Activated CD4-positive, alpha-beta T cell treated with anti-CD3 and anti-CD28 coated beads, Interleukin-2, amount 50 U/mL, for 1 hour (primary cell): ENCODE data around the gene LRRC31.

ENCODE experiments used
- DNase-seq: peaks from one replicate; pipeline ENCODE4 v3.0.0-alpha.2; 2020

Gene LRRC31

GRCh38 chr3:169812332-169813235 is 57.2 kb downstream of the LRRC31 start, which contains the start of the genes LRRC34 and LRRIQ4:
Gene LRRC34 (minus strand): TSS chr3:169812904. CDS start chr3:169812548, 356 bp downstream.
Gene LRRIQ4 (plus strand): TSS chr3:169812870. CDS start chr3:169821922, 9,052 bp downstream.
- DNase-seq = peak; percentile 53

- no peak for DNase-seq
Observed at GRCh38 chr3:169811631-169812331, 58.0 kb downstream of the LRRC31 start.

GRCh38 chr3:169809230-169809795 is 60.4 kb downstream of the LRRC31 start:
- DNase-seq = no peak

DNA sequence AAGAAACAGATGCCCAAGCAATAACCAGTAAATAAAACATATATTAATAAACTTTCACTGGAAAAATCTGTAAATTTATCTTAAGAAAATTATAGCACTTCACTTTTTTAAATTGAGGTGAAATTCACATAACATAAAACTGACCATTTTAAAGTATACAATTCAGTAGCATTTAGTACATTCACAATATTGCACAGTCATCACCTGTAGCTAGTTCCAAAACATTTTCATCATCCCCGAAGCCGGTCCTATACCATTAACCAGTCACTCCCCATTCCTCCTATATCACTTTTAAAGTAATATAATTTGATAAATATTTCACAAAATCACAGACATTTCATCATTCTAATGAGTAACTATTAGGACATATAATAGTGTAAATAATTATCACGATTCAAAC is 65.1 kb downstream of the LRRC31 start:
- no peak for DNase-seq

- no peak for DNase-seq
Observed at GRCh38 chr3:169792359-169792758, 77.4 kb downstream of the LRRC31 start.

GRCh38 chr3:169790687-169791429 is 78.9 kb downstream of the LRRC31 start:
- no peak for DNase-seq

DNA sequence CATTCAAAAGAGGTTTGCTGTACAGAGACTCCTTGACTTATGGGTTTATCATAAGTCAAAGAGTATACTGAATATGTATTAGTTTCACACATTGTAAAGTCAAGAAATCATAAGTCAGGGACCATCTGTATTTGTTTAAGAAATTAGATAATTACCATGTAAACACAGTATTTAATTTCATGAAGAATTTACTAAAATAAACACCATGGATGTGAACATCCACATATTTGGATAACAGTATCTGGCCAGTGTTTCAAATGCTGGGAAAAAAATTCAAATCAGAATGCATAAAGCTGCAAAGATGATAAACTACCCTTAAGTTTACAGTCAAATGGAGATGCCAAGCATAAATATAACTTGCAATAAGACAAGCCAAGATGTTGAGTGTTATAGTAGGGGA is 79.5 kb downstream of the LRRC31 start:
- DNase-seq = no peak
